ENCODE results near the gene MNT.

Gene MNT

GRCh38 chr17:2379489-2380225, 21.2 kb downstream of the MNT start:
- TF ChIP-seq CTCF (IDR thresholded peaks at IDR 0.05; ENCODE audit: insufficient read depth, low read depth, low read length, missing control alignments), result no peak
- H3K4me3 ChIP-seq (ENCODE audit: low read depth, low read length), result no peak overlapping the region
- DNase-seq (ENCODE audit: low read depth), result no peak

DNA sequence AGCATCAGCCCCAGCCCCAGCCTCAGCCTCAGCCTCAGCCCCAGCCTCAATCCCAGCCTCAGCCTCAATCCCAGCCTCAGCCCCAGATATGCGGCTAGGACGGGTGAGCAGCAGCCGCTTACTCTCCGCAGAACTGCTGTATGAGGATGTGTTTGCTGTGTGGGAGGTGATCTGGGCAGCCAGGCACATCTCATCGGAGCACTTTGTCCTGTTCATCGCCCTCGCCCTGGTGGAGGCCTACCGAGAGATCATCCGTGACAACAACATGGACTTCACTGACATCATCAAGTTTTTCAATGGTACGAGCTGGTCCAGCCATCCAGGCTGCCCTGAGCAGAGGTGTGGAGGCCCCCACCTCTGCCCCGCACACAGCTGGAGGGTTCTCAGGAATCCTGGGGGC, 22.0 kb downstream of the MNT start:
- no peak for TF ChIP-seq CTCF (IDR thresholded peaks at IDR 0.05; ENCODE audit: insufficient read depth, low read depth, low read length, missing control alignments)
- DNase-seq (ENCODE audit: low read depth), result no peak
- no peak overlapping the region for H3K4me3 ChIP-seq (ENCODE audit: low read depth, low read length)

- DNase-seq (ENCODE audit: low read depth), result no peak
- no peak overlapping the region for H3K4me3 ChIP-seq (ENCODE audit: low read depth, low read length)
- TF ChIP-seq CTCF (IDR thresholded peaks at IDR 0.05; ENCODE audit: insufficient read depth, low read depth, low read length, missing control alignments), result no peak
Observed at GRCh38 chr17:2377659-2378058, 23.2 kb downstream of the MNT start.

DNA sequence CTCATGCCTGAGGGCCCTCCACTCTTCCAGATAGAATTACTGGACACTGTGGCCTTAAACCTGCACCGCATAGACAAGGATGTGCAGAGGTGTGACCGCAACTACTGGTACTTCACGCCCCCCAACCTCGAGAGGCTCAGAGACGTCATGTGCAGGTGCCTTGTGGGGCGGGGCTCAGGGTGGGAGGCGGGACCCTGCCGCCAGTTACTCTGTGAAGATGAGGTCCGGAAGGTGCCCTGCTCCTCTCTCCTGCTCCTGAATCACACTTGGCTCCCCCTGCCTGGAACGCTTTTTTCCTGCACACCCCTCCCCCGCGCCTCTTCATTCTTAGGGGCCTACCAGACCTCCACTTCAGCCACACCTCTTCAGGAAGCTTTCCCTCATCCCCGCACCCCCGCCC, 24.8 kb downstream of the MNT start:
- H3K4me3 ChIP-seq (ENCODE audit: low read depth, low read length), result no peak overlapping the region
- TF ChIP-seq CTCF (IDR thresholded peaks at IDR 0.05; ENCODE audit: insufficient read depth, low read depth, low read length, missing control alignments), result no peak
- DNase-seq (ENCODE audit: low read depth), result no peak

DNA sequence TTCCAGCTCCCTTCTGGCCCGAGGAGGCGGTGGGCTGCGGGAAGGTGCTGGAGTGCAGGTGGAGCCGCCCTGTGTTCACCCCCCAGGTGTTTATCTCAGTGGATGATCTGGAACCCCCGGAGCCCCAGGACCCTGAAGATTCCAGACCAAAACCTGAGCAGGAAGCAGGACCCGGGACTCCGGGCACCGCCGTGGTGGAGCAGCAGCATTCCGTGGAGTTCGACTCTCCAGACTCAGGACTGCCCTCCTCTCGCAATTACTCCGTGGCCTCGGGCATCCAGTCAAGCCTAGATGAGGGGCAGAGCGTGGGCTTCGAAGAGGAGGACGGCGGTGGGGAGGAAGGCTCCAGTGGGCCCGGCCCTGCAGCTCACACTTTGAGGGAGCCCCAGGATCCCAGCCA, 25.5 kb downstream of the MNT start:
- DNase-seq (ENCODE audit: low read depth), result no peak
- H3K4me3 ChIP-seq (ENCODE audit: low read depth, low read length), result no peak overlapping the region
- no peak for TF ChIP-seq CTCF (IDR thresholded peaks at IDR 0.05; ENCODE audit: insufficient read depth, low read depth, low read length, missing control alignments)

DNA sequence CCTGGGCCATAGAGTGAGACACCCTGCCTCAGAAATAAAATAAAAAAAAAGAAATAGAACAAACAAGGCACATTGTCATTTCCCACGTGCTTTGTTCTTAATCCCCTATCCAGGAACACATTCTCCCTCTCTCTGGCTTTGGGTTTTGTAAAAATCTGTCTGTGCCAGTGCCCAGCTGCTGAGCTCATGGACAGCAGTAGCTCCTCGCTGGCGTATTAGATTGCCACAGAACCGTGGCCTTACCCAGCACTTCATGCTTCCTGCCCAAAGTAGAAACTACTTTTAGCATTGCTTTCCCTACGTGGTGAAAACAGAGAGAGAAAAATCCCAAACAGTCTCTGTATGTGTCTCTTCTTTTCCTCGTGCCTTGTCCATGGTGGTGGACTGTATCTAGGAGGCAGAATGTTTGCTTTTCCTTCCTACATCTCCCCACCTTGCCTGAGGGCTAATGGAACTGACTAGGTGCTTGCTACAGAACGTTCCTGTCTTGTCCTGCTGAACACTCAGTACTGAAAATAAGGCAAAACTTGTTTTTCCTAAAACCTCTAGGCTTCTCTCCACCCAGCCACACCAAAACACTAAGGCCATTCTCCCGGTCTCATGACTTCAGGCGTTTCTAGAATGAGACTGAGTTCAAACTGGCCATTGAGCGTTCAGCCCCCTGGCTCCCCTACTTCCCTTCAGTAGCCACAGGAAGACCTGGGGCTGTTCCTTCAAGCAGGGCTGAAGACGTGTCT, 26.1 kb downstream of the MNT start:
- no peak for TF ChIP-seq CTCF (IDR thresholded peaks at IDR 0.05; ENCODE audit: insufficient read depth, low read depth, low read length, missing control alignments)
- no peak for DNase-seq (ENCODE audit: low read depth)
- H3K4me3 ChIP-seq (ENCODE audit: low read depth, low read length), result no peak overlapping the region

All from GM12865 (cell line).